Middle frontal gyrus (tissue), 1 donor: ENCODE measurements around the gene PODNL1.

Experiments
- DNase-seq: peaks from one replicate; pipeline ENCODE4 v3.0.0-alpha.2; 2015; ENCODE audit warnings: low spot score; ENCODE audit errors: extremely low spot score

The PODNL1 gene, protein sequence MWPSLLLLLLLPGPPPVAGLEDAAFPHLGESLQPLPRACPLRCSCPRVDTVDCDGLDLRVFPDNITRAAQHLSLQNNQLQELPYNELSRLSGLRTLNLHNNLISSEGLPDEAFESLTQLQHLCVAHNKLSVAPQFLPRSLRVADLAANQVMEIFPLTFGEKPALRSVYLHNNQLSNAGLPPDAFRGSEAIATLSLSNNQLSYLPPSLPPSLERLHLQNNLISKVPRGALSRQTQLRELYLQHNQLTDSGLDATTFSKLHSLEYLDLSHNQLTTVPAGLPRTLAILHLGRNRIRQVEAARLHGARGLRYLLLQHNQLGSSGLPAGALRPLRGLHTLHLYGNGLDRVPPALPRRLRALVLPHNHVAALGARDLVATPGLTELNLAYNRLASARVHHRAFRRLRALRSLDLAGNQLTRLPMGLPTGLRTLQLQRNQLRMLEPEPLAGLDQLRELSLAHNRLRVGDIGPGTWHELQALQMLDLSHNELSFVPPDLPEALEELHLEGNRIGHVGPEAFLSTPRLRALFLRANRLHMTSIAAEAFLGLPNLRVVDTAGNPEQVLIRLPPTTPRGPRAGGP

DNA sequence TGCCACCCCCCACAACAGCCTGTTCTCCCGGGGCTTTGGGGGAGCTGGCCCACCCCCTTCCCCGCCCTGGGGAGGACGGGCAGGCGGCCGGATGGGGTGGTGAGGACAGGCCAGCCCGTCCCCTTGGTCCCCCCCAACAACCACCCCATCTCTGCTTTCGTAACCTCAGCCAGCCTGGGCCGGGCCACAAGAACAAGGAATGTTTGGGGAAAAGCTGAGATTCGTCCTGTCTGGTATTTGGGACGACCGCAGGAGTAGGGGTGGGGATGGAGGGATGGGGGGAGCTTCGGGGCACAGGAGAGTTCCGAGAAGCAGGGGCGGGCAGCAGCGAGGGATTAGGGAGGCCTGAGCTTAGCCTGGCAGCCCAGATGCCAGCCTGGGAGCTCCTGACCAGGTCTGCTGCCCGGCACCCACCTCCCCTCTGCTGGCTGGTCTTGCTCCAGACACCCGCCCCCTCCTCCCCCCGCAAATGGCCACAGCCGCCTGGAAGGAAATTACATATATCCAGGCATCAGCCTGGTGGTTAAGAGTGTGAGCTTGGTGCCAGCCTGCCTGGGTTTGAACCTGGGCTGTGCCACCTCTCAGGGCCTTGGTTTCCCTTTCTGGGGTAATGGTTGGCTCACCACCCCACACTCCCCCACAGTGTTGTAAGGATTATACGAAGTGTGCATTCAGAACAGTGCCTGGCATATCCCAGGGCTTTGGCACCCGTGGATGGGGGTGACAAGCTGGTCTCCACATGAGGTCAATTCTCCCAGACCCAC lies at the start of gene PODNL1:
Gene PODNL1, minus strand, starts transcription at position 117 of the 764 bp plus-strand sequence. CDS start 236 bp downstream, outside the sequence.
- DNase-seq: no peak

DNA sequence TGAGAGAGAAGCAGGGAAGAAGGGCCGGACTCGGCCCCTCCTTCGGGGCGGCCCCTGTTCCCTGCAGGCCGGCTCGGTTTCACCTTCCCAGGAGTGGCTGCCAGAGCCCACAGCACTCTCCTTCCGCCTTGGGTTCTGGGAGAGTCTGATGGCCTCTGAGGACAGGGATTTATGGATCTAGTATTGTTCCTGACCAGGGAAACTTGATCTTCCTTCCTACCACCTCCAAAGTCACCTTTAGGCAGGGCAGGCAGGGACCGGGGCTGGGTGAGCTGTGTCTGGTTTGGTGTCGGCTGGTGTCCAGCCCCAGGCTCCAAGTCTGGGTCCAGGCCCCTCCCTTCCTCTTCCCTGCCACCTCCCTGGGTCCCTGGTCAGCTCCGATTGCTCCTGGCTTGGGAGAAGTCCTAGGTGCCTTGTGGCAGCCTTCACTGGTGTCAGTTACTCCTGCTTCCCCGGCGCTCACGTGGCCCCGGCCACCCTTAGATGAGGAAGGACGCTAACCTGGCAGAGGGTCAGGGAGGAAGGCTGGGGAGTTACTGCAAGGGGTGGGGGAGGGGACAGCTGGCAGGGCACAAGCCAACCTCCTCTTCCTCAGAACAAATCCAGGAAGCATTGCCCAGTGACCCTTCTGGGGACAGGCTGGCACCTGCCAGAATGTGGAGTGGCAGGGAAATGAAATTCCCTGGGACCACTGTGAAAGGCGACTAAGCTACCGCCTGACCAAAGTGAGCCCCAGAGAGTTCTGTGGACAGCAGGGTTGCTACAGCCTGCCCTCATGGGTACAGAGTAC lies 49.1 kb upstream of the PODNL1 start:
- no peak for DNase-seq

DNA sequence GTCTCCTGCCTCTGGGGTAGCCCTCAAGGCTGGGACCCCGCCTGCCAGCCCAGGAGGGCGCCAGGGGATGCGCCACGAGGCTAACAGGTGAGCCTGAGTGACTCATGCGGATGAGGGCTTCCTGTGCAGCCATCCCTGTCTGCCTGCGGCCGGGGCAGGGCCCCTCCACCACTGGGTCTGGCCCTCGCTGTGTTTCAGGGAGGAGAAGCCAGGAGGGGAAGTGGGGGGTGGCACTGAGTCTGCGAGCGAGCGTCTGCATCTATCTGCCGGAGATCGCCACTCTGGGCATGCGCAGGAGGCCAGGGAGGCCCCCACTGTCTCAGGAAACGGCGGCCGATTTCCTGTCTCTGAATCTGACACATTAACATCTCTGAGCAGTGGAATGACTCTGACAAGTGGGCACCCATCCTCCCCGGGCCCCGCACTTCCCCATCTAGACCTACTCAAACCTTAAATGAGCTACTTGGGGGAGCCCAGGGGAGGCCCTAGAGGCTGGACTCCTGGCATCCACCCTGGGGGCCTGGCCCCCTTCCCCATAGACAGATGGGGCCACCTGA lies 48.2 kb upstream of the PODNL1 start:
- DNase-seq: peak; percentile 32

DNA sequence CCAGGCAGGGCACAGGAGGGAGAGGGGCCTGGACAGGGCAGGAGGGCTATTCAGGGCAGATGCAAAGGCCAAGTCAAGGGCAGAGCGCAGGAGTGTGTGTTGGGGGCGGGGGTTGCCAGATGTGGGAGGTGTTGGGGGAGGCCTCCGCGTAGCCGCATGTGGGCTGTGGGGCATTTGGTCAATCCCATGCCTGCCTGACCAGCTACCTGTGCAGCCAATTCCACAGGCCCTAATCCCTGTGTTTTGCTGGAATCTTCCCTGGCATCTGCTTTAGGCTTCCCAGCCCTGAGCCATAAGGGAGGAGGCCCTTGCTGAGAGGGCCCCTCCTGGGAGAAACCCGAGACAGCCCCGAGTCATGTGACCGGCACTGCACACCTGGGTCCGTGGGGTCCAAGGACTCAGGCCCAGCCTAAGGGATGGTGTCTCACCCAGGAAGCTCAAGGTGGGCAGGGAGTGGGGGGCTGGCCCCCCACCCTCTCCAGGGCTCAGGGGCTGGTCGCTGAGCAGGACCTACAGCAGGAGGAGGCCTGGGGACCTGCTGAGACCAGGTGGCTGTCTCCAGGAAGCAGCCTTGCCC lies 47.6 kb upstream of the PODNL1 start:
- DNase-seq: no peak

DNA sequence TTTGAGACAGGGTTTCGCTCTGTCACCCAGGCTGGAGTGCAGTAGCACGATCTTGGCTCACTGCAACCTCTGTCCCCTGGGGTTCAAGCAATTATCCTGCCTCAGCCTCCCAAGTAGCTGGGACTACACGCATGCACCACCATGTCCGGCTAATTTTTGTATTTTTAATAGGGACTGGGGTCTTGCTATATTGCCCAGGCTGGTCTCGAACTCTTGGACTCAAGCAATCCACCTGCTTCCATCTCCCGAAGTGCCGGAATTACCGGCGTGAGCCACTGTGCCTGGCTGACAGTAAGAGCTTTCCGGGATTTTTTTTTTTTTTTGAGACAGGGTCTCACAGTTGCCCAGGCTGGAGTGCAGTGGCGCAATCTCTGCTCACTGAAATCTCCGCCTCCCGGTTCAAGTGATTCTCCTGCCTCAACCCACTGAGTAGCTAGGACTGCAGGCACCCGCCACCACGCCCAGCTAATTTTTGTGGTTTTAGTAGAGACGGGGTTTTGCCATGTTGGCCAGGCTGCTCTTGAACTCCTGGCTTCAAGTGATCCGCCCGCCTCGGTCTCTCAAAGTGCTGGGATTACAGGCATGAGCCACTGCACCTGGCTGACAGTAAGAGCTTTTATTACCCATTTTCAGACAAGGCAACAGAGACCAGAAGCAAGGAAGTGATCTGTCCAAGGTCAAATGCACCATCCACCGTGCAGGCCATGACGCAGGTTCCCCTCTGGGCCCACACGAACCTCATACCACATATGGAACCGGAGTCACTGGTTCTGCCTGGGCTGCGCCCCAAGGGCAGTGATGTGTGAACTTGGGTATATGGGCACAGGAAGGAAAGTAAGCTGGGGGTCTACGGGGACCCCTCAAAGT lies 46.9 kb upstream of the PODNL1 start:
- DNase-seq: no peak

DNA sequence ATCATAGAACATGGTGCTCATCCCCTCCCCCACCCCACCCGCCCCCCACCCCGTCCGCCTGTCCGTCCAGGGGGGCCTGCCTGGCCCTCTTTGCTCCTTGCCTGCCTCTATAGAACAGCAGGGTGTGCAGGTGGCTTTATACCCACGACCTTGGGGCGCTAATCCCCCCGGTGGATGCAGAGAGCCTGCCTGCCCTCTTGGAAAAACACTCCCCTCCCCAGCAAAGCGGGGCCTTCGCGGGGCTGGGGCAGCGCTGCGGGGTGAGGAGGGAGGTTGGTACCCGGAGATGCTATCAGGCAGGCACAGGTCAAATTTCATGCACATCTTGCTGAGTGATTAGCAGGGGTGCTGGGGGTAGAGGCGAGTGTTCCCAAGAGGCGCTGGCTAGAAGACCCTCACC lies 46.0 kb upstream of the PODNL1 start:
- no peak for DNase-seq

DNA sequence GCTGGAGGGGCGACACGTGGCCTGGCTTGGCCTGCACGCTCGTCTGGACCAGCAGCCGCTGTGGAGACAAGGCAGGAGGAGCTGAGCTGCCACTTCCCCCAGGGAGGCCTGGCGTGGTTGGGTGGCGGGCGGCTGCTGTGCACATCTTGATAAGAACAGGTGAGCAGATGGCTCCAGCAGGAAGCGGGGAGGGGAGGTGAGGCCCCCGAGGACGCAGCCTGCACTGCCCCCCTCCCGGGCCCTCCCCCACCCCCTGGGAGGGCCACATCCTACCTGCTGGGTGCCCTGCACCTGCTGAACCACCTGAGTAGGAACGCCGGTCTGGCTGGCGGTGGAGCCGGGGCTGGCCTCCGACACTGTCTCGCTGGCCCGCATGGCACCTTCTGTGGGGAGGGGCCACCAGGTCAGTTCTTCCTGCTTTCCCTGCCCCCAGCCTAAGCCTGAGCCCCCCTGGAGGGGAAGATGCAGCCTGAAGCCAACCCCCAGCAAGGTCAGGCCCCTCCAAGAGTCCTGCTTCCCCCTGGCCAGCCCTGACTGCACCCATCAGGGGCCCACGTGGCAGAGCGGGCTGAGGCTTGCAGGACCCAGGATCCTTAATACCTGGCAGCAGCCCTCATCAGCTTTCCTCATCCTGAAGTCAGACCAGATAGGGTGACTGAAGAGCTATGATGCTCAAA lies 45.1 kb upstream of the PODNL1 start:
- DNase-seq: no peak

DNA sequence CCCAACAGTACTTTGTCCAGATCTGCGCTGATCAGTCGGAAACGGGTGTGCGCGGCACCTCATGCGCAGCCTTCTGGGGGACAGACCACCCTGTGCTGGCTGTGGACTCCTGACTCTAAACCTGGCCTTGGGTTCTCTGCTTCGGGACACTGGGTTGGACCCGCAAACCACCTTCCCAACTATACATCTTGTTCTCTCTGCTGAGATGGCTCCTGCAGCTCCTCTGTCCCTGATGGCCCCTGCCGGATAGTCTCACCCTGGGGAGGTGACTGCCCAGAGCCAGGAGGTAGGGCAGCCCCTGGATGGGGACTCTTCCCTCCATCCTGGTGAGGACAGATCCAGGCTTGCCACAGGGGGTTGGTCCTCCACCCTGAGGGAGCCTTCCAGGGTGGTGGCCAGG lies 44.6 kb upstream of the PODNL1 start:
- no peak for DNase-seq

DNA sequence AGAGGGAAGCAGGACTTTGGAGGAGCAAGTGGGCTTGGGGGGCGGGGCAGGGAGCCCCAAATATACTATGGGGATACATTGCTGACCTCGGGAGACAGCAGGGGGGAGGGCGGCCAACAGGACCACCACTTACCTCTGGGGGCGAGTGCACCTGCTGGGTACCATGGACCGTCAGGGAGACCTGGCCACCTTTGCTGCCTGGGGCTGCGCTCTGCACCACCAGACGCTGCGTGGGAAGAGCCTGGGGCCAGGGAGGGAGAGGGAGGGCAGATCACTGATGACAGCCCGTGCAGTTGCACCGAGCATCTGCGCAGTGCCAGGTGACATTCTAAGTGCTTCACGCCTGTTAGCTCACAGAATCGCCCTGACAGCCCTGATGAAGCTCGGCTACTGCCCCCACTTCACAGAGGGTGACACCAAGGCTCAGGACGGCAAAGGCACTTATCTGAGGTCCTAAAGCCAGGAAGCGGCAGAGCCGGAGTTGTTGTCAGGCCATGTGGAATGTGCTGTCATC lies 43.8 kb upstream of the PODNL1 start:
- DNase-seq: no peak

DNA sequence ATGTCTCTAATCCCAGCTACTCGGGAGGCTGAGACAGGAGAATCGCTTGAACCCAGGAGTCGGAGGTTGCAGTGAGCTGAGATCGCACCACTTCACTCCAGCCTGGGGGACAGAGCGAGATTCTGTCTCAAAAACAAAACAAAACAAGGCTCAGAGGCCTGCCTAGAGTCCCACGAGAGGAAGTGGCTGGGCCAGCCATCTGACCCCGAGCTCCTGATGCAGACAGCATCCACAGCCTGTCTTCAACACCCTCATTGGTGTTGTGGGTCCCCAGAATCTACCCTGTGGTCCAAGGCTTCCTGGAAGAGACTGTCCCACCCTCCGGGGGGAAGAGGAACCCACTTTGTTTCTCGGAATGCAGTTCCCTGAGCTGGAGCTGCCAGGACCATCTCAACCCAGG lies 43.2 kb upstream of the PODNL1 start:
- no peak for DNase-seq

DNA sequence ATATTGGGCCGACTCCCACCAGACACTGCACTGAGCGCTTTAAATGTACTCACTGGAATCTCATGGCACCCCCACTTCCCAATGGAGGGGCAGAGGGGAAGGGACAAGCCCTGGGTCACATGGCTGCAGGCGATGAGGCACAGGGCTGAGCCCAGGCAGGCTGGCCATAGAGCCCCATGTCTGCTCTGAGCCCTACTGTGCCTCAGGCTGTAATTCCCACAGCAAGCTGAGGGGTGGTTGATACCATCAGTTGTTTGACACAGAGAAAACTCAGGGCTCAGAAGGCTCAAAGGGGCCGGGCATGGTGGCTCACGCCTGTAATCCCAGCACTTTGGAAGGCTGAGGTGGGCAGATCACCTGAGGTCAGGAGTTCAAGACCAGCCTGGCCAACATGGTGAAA lies 42.8 kb upstream of the PODNL1 start:
- no peak for DNase-seq

DNA sequence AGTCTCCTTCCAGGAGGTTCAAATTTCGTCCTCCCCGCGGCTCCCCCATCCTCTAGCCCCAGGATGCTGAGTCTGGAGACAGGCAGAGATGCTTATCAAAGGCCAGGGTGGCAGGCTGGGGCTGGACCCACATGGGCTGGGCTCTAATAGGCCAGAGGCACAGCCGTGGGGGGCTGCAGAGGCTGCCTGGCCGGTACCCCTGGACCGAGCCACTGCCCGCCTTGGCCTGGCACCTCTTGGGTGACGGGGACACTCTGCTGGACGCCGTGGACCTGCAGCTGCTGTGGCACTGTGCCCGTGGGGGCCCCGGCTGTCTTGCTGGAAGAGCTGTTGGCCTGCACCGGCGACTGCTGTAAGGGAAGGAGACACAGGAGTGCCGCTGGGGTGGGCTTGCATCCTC lies 42.1 kb upstream of the PODNL1 start:
- DNase-seq: no peak

DNA sequence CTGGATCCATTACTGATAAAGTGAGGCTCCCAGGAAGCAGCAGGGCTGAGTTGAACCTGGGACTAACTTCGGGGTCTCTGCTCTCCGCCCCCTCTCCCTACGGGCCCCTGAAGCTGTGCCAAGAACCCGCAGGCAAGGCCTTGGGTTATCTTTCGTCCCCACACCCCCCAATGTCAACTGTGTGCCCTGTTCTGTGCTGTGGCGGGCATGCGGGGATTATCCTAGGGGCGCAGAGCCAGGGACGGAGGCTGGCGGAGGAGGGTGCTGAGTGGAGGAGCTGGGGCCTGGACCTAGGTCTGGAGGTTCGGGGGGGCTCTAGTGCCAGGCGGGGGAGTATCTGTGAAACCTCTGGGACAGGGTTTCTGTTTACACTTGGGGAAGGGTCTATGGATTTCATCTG lies 41.5 kb upstream of the PODNL1 start:
- no peak for DNase-seq

DNA sequence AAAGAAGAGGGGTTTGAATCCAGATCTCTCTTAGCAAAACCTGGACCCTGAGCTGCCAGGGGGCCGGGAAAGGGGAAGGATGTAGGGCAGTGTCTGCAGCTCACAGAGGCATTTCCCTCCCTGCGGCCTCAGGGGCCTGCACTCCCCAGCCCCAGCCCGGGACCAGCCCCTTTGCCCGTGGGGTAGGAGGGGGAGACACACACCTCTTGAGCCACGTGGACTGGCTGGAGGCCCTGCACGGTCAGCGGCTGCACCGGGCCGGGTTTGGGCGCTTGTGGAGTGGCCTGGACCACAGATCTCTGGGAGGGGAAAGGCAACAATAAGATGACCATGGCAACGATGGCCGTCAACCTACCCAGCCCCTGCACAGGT lies 41.0 kb upstream of the PODNL1 start:
- DNase-seq: no peak

DNA sequence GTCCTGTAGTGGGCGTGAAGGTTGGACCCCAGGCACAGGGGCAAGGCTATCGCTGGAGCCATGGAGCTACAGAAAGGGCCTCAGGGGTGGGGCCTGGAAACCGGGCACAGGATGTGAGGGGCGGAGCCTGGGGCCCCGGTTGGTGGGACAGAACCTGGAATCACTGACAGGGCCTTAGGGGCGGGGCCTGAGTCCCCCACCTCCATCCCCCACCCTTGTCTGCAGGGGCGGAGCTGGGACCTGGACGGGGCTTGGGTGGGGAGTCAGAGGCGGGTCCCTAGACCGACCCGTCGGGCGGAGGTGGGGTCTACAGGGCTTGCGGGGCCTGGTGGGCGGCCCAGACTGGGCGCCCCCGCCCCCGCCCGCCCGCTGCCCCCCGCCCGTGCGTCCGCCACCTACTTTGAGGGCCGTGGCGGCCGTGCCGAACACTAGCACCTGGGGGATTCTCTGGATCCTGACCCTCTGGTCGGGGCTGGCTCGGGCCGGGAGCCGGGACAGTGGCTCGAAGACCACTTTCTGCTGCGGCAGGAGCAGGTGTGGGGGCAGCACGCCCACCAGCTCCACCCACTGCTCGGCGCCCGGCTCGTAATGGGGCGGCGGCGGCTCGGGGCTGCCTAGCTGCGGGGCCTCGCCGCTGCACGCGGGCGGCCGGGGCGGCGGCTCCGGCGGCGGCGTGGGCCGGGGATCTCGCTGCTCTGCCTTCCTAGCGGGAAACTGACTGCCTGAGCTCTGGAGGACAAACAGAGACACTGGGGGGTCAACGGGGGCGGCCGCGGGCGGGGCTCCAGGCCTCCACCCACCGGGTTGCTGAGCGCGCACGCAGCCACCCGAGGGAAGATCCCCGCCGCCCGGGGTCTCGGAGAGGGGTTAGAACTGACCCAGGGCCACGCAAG lies 40.4 kb upstream of the PODNL1 start:
- no peak for DNase-seq

DNA sequence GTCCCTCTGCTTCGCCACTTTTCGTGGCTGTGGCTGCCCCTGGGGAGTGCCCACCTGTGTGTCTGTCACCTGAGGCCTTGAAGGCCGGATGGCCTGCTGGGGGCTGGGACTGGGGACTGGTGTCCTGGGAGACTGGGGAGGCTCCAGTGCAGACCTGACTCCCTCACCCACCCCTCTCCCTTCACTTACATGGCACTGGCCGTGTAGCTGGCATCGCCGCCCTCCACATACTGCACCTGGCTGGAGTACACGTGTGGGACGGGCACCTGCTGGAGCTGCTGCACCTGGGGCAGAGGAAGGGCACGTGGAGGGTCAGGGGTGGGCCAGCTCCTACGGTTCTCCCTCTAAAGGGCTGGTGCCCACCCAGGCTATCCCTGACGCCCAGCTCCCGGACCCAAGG lies 39.6 kb upstream of the PODNL1 start:
- no peak for DNase-seq

DNA sequence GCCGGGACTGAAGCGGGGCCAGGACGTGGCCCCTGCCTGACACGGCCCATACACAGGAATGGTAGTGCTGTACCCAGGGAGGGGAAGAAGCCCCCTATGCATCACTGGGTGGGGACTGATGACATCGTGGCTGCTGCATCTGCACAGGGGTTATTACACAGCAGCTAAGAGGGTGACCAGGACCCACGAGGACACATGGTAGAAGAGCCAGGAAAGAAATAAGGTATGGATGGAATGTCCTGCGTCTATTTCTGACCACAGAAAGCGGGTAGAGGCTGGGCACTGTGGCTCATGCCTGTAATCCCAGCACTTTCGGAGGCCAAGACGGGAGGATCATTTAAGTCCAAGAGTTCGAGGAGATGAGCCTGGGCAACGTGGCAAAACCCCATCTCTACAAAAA lies 38.2 kb upstream of the PODNL1 start:
- no peak for DNase-seq

DNA sequence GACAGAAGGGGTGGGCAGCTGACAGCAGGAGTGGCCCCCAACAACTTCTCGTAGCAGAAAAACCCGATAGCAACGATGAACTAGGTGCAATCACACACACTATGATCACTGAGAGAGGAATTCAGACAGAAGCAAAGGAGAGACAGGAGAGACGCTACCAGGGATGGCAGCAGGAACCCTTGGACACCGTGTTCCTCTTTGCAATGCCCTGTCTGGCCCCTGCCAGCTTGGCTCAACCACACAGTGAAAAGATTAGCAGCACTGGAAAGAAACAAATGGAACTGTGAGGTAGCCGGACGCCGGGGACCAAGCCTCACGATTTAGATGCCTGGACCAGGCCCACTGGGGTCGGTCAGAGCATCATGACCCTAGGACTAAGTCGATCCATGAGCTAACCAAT lies 37.7 kb upstream of the PODNL1 start:
- no peak for DNase-seq
